GM18502 (cell line): ENCODE measurements around the gene CCM2L.

Experiments
- ATAC-seq: cut with Tn5 transposase; IDR thresholded peaks from one replicate; pipeline ENCODE4 v1.9.1; 2021; ENCODE audit warnings: mild to moderate bottlenecking; ENCODE audit not compliant: unreplicated experiment, poor library complexity

CCM2L gene

GRCh38 chr20:32078791-32079190 is 68.6 kb downstream of the CCM2L start:
- ATAC-seq, result no peak

- ATAC-seq, result no peak
Measured at GRCh38 chr20:32079655-32080109, 69.4 kb downstream of the CCM2L start.

- no peak for ATAC-seq
Measured at GRCh38 chr20:32080783-32081182, 70.5 kb downstream of the CCM2L start.
